Measurements from ENCODE around the gene CPEB3. TPM values are rescaled to one million over a fixed set of nuclear protein-coding genes. Genes with fewer than 3 reads are reported as not detected.
"Not testable (repeated sequence)": the region's sequence is repeated elsewhere in the genome, so short reads cannot be mapped to it uniquely, and the experiment has no call there.

CPEB3 gene
- total and polyA plus RNA-seq, 9 of the 15 experiments (the other 6 are each of a cell fraction or from before 2014, with no cell fraction given), result 0.15 to 1.2 (median 0.51) TPM

- H3K4me2 ChIP-seq (ENCODE audit: insufficient read depth, low read length); H3K9ac ChIP-seq (ENCODE audit: insufficient read depth in 1 of 2, low read depth in 2 of 2, low read length in 2 of 2); H3K9me1 ChIP-seq (ENCODE audit: control insufficient read depth, insufficient read depth, low read length); intact Hi-C loops (cut with micrococcal nuclease); POLR2A ChIA-PET; H3K4me1 ChIP-seq (replicated peaks in 1 of 2; ENCODE audit: control insufficient read depth in 2 of 2, insufficient read depth in 2 of 2, low read length in 2 of 2); H3K27ac ChIP-seq (ENCODE audit: extremely low read depth, low read depth, low read length); H3K4me3 ChIP-seq; CTCF ChIA-PET (ENCODE audit: low intra/inter-chr PET ratio); H3K27me3 ChIP-seq (ENCODE audit: control insufficient read depth in 2 of 2, insufficient read depth in 2 of 2, low read length in 2 of 2); in situ Hi-C loops (cut with MboI); BruUV-seq (replicated peaks); H3K79me2 ChIP-seq (ENCODE audit: control insufficient read depth, insufficient read depth, low read length); ATAC-seq; H3K9me3 ChIP-seq (replicated peaks; ENCODE audit: control insufficient read depth, insufficient read depth, low read depth, low read length); FAIRE-seq; H2AFZ ChIP-seq (ENCODE audit: low read depth, low read length); H4K20me1 ChIP-seq (replicated peaks; ENCODE audit: control insufficient read depth, insufficient read depth, low read length); DNase-seq (ENCODE audit: extremely low read depth in 1 of 4, low spot score in 3 of 4); H3K36me3 ChIP-seq (ENCODE audit: control insufficient read depth, insufficient read depth, low read length); TF ChIP-seq MYNN (CRISPR knock-in tag; IDR thresholded peaks at IDR 0.05): not testable (repeated sequence)
- 85% methylated on average over 5 of the region's 6 CpGs for WGBS (ENCODE audit: insufficient coverage, low coverage, missing lambda C conversion rate)
- TF ChIP-seq MYNN (IDR thresholded peaks at IDR 0.05), result 0 out of 2 replicates have a peak, but pooled peaks have one; percentile 35
Observed at GRCh38 chr10:92329927-92330326, 39.0 kb upstream of the CPEB3 start.

GRCh38 chr10:92328993-92329392 is 38.1 kb upstream of the CPEB3 start:
- Histone ChIP-seq H3K27ac (ENCODE audit: extremely low read depth, low read depth, low read length) (no peak overlapping the region), H3K9me3 (replicated peaks; ENCODE audit: control insufficient read depth, insufficient read depth, low read depth, low read length) (no peaks in the 10 kb centered on the region), H3K4me1 (replicated peaks in 1 of 2; ENCODE audit: control insufficient read depth in 2 of 2, insufficient read depth in 2 of 2, low read length in 2 of 2) (no peaks in the 10 kb centered on the region; a peak in 2 of 5 replicates), H4K20me1 (replicated peaks; ENCODE audit: control insufficient read depth, insufficient read depth, low read length) (no peaks in the 10 kb centered on the region), H3K36me3 (ENCODE audit: control insufficient read depth, insufficient read depth, low read length) (peaks cover 4% of the 10 kb centered on the region; the same call in 2 of the 3 replicates), H3K27me3 (ENCODE audit: control insufficient read depth in 2 of 2, insufficient read depth in 2 of 2, low read length in 2 of 2) (no peaks in the 10 kb centered on the region), H3K9me1 (ENCODE audit: control insufficient read depth, insufficient read depth, low read length) (no peaks in the 10 kb centered on the region), H3K79me2 (ENCODE audit: control insufficient read depth, insufficient read depth, low read length) (peaks cover 14% of the 10 kb centered on the region; the same call in 2 of the 3 replicates), H3K9ac (ENCODE audit: insufficient read depth in 1 of 2, low read depth in 2 of 2, low read length in 2 of 2) (no peak overlapping the region), H3K4me2 (ENCODE audit: insufficient read depth, low read length) (no peak overlapping the region), H3K4me3 (no peak overlapping the region), H2AFZ (ENCODE audit: low read depth, low read length) (no peak overlapping the region)
- intact Hi-C loops (cut with micrococcal nuclease) (no loop called here), in situ Hi-C loops (cut with MboI) (no loop called here)
- CTCF ChIA-PET (ENCODE audit: low intra/inter-chr PET ratio), result no interaction called here
- DNase-seq (ENCODE audit: extremely low read depth in 1 of 4, low spot score in 3 of 4), result no peak
- no peak for FAIRE-seq
- no peak for ATAC-seq
- no TSS peak for BruUV-seq (replicated peaks)
- POLR2A ChIA-PET, result no interaction called here
- TF ChIP-seq NFE2 (IDR thresholded peaks at IDR 0.05; ENCODE audit: low read depth), result 0 out of 2 replicates have a peak, but pooled peaks have one; percentile 35
- TF ChIP-seq CUX1 (CRISPR knock-in tag; IDR thresholded peaks at IDR 0.05), result no peak
- no peak for TF ChIP-seq ZNF224 (CRISPR knock-in tag; IDR thresholded peaks at IDR 0.05)
- no peak for TF ChIP-seq PHB2 (IDR thresholded peaks at IDR 0.05; ENCODE audit: low read depth)
- 0 out of 2 replicates have a peak, but pooled peaks have one; percentile 15 for TF ChIP-seq MAFG (tag; conservative IDR thresholded peaks at IDR 0.05)
- TF ChIP-seq MIER1 (IDR thresholded peaks at IDR 0.05; ENCODE audit: low read depth), result no peak
- TF ChIP-seq CBFA2T3 (IDR thresholded peaks at IDR 0.05), result peak; percentile 8; the same call in 1 of the 2 replicates
- TF ChIP-seq, protein P1, sequence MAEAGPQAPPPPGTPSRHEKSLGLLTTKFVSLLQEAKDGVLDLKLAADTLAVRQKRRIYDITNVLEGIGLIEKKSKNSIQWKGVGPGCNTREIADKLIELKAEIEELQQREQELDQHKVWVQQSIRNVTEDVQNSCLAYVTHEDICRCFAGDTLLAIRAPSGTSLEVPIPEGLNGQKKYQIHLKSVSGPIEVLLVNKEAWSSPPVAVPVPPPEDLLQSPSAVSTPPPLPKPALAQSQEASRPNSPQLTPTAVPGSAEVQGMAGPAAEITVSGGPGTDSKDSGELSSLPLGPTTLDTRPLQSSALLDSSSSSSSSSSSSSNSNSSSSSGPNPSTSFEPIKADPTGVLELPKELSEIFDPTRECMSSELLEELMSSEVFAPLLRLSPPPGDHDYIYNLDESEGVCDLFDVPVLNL (CRISPR knock-in tag; IDR thresholded peaks at IDR 0.05; ENCODE audit: low read depth), result no peak
- peak; percentile 55 for TF ChIP-seq ZNF316 (IDR thresholded peaks at IDR 0.05)
- no peak for TF ChIP-seq NELFE (IDR thresholded peaks at IDR 0.05; ENCODE audit: insufficient read depth, insufficient read length)
- TF ChIP-seq C11orf30 (IDR thresholded peaks at IDR 0.05; ENCODE audit: low read depth), result peak; percentile 39; the same call in 1 of the 2 replicates

Data from K562 (cell line).